Activated T-cell treated with anti-CD3 and anti-CD28 coated beads, Interleukin-2, amount 50 U/mL, for 1 hour (primary cell): ENCODE data around the gene H1-8.
"Not testable (repeated sequence)": the region's sequence is repeated elsewhere in the genome, so short reads cannot be mapped to it uniquely, and the experiment has no call there.

Experiments
- DNase-seq: peaks from one replicate; pipeline ENCODE4 v3.0.0-alpha.2; 2020

Gene H1-8

GRCh38 chr3:129534428-129535027 is 8.4 kb upstream of the H1-8 start:
- no peak for DNase-seq

GRCh38 chr3:129535075-129535474 is 7.9 kb upstream of the H1-8 start:
- DNase-seq: no peak

DNA sequence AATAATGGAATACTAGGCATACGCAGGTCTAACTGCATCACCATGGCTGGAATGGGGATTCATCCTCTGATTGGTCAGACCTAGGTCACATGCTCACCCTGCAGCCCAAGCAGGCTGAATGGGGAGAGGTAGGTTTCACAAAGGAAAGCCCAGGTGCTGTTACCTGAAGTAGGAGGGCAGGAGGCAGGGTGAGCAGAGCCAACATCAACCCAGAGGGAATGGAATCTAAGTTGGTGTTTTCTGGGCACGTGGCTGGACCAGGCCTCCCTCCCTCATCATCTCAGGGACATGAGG is 6.7 kb upstream of the H1-8 start:
- DNase-seq: no peak

DNA sequence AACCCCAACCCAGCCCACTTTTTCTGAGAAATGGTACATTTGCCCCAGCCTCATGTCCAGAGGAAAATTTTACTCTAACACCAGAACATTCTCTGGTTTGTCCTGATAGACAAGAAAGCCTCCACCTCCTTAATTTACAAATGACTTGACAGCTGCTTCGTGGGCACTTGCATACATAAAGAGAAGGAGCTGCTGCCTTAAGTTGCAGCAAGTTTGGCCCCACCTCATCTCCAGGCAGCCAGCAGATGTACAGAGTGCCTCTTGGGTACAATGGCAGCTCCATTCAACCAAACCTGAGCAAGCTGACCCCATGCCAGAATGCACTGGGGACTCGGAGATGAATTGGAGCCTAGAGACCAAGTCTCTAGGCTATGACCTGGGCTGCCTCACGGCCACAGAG is 6.2 kb upstream of the H1-8 start:
- no peak for DNase-seq

- no peak for DNase-seq
Measured at GRCh38 chr3:129539206-129539605, 3.8 kb upstream of the H1-8 start.

GRCh38 chr3:129540776-129541516 is 2.0 kb upstream of the H1-8 start:
- no peak for DNase-seq

- no peak for DNase-seq
Measured at GRCh38 chr3:129542747-129543146, 228 bp upstream of the H1-8 start.

DNA sequence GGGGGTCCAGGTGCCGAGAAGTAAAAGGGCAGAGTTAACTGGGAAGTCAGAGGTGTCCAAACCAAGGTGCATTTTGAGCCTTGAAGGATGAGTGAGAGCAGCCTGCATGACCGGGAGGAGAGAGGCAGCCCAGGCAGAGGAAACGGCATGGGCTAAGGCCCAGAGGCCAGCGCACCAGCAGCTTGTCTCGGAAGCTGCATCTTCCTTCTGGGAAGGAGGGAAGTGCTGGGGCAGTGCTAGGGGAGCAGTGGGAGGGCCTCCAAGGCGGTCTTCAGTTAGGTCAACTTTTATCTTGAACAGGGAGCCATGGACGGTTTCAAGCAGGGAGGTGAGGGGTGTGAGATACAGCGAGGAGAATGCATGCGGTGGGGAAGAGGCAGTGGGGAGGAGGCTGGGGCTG is 1.0 kb downstream of the H1-8 start:
- DNase-seq: no peak

DNA sequence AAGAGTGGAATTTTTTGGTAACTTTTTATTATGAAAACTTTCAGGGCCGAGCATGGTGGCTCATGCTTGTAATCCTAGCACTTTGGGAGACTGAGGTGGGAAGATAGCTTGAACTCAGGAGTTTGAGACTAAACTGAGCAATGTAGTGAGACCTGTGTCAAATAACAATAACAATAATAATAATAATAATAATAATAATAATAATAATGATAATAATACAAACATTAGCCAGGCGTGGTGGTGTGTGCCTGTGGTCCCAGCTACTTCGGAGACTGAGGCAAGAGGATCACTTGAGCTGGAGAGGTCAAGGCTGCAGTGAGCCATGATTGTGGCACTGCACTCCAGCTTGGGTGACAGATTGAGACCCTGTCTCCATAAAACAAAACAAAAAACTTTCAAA is 3.0 kb downstream of the H1-8 start:
- not testable (repeated sequence) for DNase-seq

GRCh38 chr3:129547241-129547640 is 4.3 kb downstream of the H1-8 start:
- DNase-seq: no peak

DNA sequence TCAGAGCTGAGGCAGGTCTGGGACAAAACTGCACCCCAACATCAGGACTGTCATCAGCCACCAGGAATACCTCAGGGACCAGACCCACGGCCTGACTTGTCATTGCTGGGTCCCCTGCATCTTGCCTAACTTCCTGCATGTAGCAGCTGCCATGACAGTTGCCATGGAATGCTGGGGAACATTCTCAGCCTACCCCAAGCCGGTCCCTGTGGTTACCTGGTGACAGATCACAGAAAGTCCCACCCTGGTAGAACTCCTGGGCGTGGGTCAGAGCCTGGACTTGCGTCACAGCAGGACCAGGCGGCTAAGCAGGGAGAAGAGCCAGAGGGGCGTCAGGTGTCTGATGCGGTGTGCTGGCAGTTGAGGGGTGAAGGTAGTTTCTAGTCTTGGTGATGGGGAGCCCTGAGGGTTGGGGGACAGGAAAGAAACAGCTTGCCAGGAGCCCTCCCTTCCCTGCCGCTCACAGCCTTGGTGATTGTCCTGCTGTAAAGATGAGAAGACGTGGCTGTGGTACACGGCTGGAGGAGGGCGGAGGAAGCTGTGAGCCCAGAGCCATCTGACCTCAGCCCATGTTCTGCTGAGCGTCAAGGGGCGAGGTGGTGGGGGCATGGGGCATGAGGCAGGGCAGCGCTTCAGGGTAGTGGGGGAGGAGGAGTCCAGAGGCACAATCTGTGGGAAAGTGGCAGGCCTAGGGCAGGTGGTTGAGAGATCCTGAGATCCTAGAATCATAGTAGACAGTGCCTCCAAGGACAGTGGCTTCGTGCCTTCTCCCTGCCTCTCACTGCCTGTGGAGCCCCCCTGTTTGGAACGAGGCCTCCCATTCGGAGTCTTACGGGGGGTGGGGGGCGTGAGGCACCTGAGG is 5.4 kb downstream of the H1-8 start:
- no peak for DNase-seq

- no peak for DNase-seq
Measured at GRCh38 chr3:129549006-129549800, 6.2 kb downstream of the H1-8 start.

DNA sequence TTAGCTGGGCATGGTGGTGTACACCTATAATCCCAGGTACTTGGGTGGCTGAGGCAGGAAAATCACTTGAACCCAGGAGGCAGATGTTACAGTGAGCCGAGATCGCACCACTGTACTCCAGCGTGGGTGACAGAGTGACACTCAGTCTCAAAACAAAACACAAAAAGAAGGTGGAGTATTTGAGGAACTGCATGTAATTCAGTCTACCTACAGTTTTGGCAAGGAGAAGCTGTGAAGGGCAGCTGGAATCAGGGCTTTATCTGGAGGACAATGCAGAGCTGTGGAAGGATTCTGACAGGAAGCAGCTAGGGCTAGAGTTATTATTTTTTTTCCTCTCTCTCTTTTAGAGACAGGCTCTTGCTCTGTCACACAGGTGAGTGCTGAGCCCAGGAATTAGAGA is 6.8 kb downstream of the H1-8 start:
- DNase-seq: no peak

DNA sequence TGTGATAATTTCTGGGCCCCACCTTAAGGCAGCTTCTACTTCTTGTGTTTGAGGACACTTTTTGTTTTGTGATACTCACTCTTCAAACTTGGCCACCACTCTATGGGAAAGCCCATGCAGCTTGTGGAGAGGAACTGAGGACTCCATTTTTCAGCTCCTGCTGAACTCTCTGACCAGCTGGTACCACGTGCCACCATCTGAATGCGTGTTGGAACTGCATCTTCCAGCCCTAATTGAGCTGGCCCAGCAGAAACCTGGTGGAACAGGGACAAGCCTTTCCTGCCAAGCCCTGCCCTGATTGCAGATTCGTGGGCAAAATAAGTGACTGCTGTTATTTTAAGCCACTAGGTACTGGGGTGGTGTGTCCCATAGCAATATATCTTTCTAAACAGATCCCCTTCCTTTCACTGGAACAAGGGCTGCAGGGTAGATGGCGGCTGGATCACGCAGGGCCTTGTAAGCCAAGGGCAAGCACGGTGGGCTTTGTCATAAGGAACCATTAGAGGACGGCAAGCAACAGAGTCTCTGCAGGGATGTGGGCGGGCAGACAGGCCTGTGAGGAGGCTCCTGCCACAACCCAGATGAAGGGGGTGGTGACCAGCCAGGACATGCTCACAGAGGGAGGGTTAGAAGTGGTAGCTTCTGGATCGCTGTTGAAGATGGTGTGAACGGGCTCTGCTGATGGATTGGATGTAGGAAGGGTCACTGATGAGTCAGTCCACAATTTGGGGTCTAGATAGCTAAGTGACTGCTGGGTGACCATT is 9.5 kb downstream of the H1-8 start:
- no peak for DNase-seq

DNA sequence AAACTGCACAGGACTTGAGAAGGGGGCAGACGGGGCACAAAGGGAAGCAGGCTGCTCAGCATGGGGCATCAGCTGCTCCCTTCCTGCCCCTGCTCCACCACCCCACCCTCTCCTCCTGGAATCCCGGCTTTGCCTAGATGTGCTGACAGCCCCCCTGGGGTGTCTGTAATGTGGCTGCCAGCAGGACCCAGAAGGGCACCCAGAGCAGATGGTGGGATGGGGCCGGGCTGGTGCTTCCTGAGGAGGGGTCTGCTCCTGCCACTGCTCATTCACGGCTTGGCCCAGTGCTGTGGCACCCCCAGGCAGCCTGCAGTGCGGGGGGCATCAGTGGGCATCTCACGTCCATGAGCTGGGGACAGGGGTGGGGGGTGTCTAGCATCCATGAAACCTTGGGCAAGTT is 10.2 kb downstream of the H1-8 start:
- DNase-seq: no peak

DNA sequence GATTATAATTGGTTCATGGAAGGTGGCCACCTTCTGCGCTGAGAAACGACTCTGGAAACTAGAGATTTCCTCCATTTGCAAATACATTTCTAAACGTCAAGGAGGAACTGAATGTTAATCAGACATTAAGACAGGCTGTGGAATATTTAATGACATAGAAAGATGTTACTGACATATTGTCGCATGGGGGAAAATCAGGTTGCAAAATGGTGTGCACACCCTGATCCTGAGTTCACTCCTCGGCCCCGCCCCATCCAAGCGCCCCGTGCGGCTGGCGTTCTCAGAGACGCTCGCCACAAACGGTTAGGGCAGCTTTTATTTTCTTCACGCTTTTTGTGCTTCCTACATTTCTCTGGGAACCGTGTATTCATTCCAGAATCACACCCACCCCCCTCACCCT is 10.7 kb downstream of the H1-8 start:
- no peak for DNase-seq

GRCh38 chr3:129554356-129555152 is 11.6 kb downstream of the H1-8 start:
- no peak for DNase-seq

- no peak for DNase-seq
Measured at GRCh38 chr3:129555153-129555550, 12.2 kb downstream of the H1-8 start.

DNA sequence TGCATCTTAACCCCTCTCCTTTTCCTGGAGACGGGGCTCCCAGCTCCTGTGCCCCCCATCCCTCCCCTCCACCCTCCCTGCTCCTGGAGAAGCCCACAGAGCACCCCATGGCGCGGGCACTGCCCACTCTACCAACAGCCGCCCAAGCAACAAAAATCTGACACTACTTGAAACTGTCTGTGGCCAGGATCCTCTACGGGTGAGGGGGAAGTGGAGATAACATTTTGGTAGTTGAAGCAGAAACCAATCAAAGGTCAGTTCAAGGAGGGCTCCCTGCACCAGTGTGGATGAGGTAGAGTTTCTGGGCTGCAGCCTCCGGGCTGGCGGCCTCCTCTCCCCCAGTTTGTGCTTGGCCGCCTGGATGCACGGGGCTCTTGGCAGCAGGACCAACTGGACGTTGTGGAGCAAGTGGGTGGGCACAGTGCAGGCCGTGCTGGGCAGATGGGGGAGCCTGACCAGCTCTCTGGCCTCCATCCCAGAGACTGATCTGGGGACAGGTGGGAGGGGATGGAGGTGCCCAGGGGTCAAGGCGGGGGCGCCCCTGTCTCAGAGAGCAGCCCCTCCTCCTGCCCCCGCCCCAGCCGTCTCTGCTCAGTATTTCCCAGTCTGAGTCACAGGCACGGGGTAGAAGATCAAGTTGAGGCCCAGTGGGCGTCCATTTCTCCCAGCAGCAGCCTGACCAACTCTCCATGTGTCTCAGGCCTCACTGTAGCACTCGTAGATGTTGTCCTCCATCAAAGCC is 12.8 kb downstream of the H1-8 start:
- no peak for DNase-seq

DNA sequence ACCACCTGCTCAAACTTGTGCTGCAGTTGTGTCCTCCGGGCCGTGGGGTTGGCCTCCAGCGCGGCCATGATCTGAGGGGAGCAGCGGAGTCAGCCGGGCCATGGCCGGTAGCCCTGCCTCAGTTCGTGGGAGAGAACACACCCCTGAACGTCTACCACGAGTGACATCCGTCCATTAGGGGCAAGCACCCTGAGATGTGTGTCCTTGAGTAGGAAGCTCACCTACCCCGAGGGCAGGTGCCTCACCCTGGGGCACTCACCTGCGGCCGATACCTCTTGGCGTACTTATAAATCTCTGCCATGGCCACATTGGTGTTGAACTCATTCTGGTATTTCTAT is 13.4 kb downstream of the H1-8 start:
- DNase-seq: no peak

GRCh38 chr3:129556890-129557547 is 14.0 kb downstream of the H1-8 start:
- DNase-seq: no peak
